Endometrial microvascular endothelial cells (primary cell): ENCODE results near the gene LY6G6D. TPM values are rescaled to one million over a fixed set of nuclear protein-coding genes. Genes with fewer than 3 reads are reported as not detected.

Source experiments
- in situ Hi-C: cut with HindIII; loops from 2 replicates; pipeline ENCODE4 v1.10.0; 2017; ENCODE audit warnings: low sequenced_read_pairs, low pct_unique_long_range_greater_than_20kb; ENCODE audit errors: inconsistent ontology term
- total RNA-seq: library from RNA; depleted of rRNA; stranded (reverse); fragments of >200 nt; gene quantifications from one replicate; pipeline ENCODE4 v1.2.3, GENCODE V29; 2015; ENCODE audit errors: inconsistent ontology term

LY6G6D gene
- total RNA-seq, 1 donor from 2014 or later, result not detected

- in situ Hi-C loops, result no loop called here
Observed at GRCh38 chr6:31749301-31750036, 34.3 kb downstream of the LY6G6D start.

- in situ Hi-C loops, result no loop called here
Observed at GRCh38 chr6:31750411-31751022, 35.4 kb downstream of the LY6G6D start.

GRCh38 chr6:31752739-31753319, 37.7 kb downstream of the LY6G6D start:
- in situ Hi-C loops, result no loop called here

GRCh38 chr6:31758281-31758680, 43.1 kb downstream of the LY6G6D start:
- in situ Hi-C loops, result no loop called here

- in situ Hi-C loops, result no loop called here
Observed at GRCh38 chr6:31760790-31761189, 45.6 kb downstream of the LY6G6D start.

- in situ Hi-C loops, result no loop called here
Observed at GRCh38 chr6:31761343-31761742, 46.2 kb downstream of the LY6G6D start.

- in situ Hi-C loops, result no loop called here
Observed at GRCh38 chr6:31762356-31762755, 47.2 kb downstream of the LY6G6D start, which contains the start of gene SAPCD1. Gene SAPCD1, plus strand, starts transcription at chr6:31762656. Its CDS starts 399 bp downstream, at chr6:31763055.

GRCh38 chr6:31762878-31763618, 47.9 kb downstream of the LY6G6D start:
- in situ Hi-C loops, result no loop called here

GRCh38 chr6:31763619-31763940, 48.4 kb downstream of the LY6G6D start:
- in situ Hi-C loops, result no loop called here

- in situ Hi-C loops, result no loop called here
Observed at GRCh38 chr6:31764198-31764597, 49.0 kb downstream of the LY6G6D start.

- in situ Hi-C loops, result no loop called here
Observed at GRCh38 chr6:31765559-31765909, 50.4 kb downstream of the LY6G6D start.

GRCh38 chr6:31765910-31766794, 51.0 kb downstream of the LY6G6D start:
- in situ Hi-C loops, result no loop called here

- in situ Hi-C loops, result no loop called here
Observed at GRCh38 chr6:31767096-31767645, 52.0 kb downstream of the LY6G6D start.

Other genes with a start within 250 kb of the LY6G6D start
- 26.1 TPM for gene MICB, start 217.2 kb upstream of the LY6G6D start, total RNA-seq
- gene MCCD1, start 186.4 kb upstream of the LY6G6D start, total RNA-seq, result not detected
- gene DDX39B, start 173.3 kb upstream of the LY6G6D start, total RNA-seq, result 465 TPM
- not detected for gene ATP6V1G2, start 168.7 kb upstream of the LY6G6D start, total RNA-seq
- gene NFKBIL1, start 167.7 kb upstream of the LY6G6D start, total RNA-seq, result 13.1 TPM
- gene LTA, start 143.1 kb upstream of the LY6G6D start, total RNA-seq, result not detected
- gene TNF, start 139.8 kb upstream of the LY6G6D start, total RNA-seq, result not detected
- gene LTB, start 132.9 kb upstream of the LY6G6D start, total RNA-seq, result not detected
- gene LST1, start 129.1 kb upstream of the LY6G6D start, total RNA-seq, result not detected
- not detected for gene NCR3, start 122.3 kb upstream of the LY6G6D start, total RNA-seq
- not detected for gene AIF1, start 100.1 kb upstream of the LY6G6D start, total RNA-seq
- gene PRRC2A, start 94.6 kb upstream of the LY6G6D start, total RNA-seq, result 79.4 TPM
- gene BAG6, start 62.7 kb upstream of the LY6G6D start, total RNA-seq, result 262 TPM
- gene APOM, start 59.5 kb upstream of the LY6G6D start, total RNA-seq, result 1.9 TPM
- 17.2 TPM for gene C6orf47, start 54.6 kb upstream of the LY6G6D start, total RNA-seq
- 15.2 TPM for gene GPANK1, start 50.4 kb upstream of the LY6G6D start, total RNA-seq
- 271 TPM for gene CSNK2B, start 49.3 kb upstream of the LY6G6D start, total RNA-seq
- gene LY6G5B, start 45.4 kb upstream of the LY6G6D start, total RNA-seq, result 1.1 TPM
- 0.93 TPM for gene LY6G5C, start 34.3 kb upstream of the LY6G6D start, total RNA-seq
- gene ABHD16A, start 12.0 kb upstream of the LY6G6D start, total RNA-seq, result 44.8 TPM
- not detected for gene LY6G6F, start 8.5 kb upstream of the LY6G6D start, total RNA-seq
- gene LY6G6C, start 6.4 kb downstream of the LY6G6D start, total RNA-seq, result not detected
- not detected for gene MPIG6B, start 8.0 kb downstream of the LY6G6D start, total RNA-seq
- gene DDAH2, start 14.0 kb downstream of the LY6G6D start, total RNA-seq, result 64.2 TPM
- 1,067 TPM for gene CLIC1, start 21.2 kb downstream of the LY6G6D start, total RNA-seq
- 7.8 TPM for gene MSH5, start 24.7 kb downstream of the LY6G6D start, total RNA-seq
- gene SAPCD1, start 47.3 kb downstream of the LY6G6D start, total RNA-seq, result not detected
- not detected for gene VWA7, start 62.0 kb downstream of the LY6G6D start, total RNA-seq
- gene VARS1, start 80.4 kb downstream of the LY6G6D start, total RNA-seq, result 101 TPM
- gene LSM2, start 91.6 kb downstream of the LY6G6D start, total RNA-seq, result 172 TPM
- gene HSPA1L, start 99.9 kb downstream of the LY6G6D start, total RNA-seq, result 0.65 TPM
- gene HSPA1A, start 100.2 kb downstream of the LY6G6D start, total RNA-seq, result 171 TPM
- gene HSPA1B, start 112.4 kb downstream of the LY6G6D start, total RNA-seq, result 120 TPM
- gene NEU1, start 147.5 kb downstream of the LY6G6D start, total RNA-seq, result 94.3 TPM
- gene SLC44A4, start 163.6 kb downstream of the LY6G6D start, total RNA-seq, result 2.6 TPM
- gene EHMT2, start 182.3 kb downstream of the LY6G6D start, total RNA-seq, result 41.2 TPM
- gene ZBTB12, start 186.7 kb downstream of the LY6G6D start, total RNA-seq, result not detected
- gene C2, start 212.4 kb downstream of the LY6G6D start, total RNA-seq, result not detected
- gene CFB, start 230.7 kb downstream of the LY6G6D start, total RNA-seq, result 1.6 TPM
- 141 TPM for gene NELFE, start 243.6 kb downstream of the LY6G6D start, total RNA-seq
- 78.6 TPM for gene SKIC2, start 243.8 kb downstream of the LY6G6D start, total RNA-seq